Esophagus squamous epithelium (tissue), 4 donors: Measurements from ENCODE around the gene PGP.

Experiments
- CTCF ChIP-seq, 6 experiments: fragments of 450-650 bp in 4 of 6; fragments of 200-600 bp in 2 of 6; sonication (generic) in 2 of 6; IDR thresholded peaks; one replicate each; pipeline ENCODE4 v1.5.1; 2016 to 2019; ENCODE audit warnings: antibody characterized with exemption in 6 of 6, mild to moderate bottlenecking in 4 of 6, moderate library complexity in 4 of 6
- POLR2A ChIP-seq, 4 donors: fragments of 450-650 bp; IDR thresholded peaks; one replicate each; pipeline ENCODE4 v1.6.1; 2017; ENCODE audit warnings: antibody characterized with exemption in 4 of 4, mild to moderate bottlenecking in 4 of 4, moderate library complexity in 3 of 4

GRCh38 chr16:2226245-2226793 is 11.7 kb upstream of the PGP start:
- TF ChIP-seq CTCF (IDR thresholded peaks at IDR 0.05) = no peak
- no peak for TF ChIP-seq POLR2A (IDR thresholded peaks at IDR 0.05)
